PC-3 (cell line): ENCODE data around the gene SLCO2A1. TPM values are rescaled to one million over a fixed set of nuclear protein-coding genes. Genes with fewer than 3 reads are reported as not detected.

Experiments used
- ATAC-seq: fragments of 200-7000 bp; cut with Tn5 transposase; 2 replicates; pipeline ENCODE4 v1.9.1; 2020; ENCODE audit warnings: mild to moderate bottlenecking, moderate library complexity
- BruUV-seq: library from RNA; stranded (reverse); fragments of 400-500 nt; replicated peaks from 2 replicates; lab custom pipeline; 2021; lab: Mats Ljungman, UMichigan
- CTCF ChIA-PET: fragments of 300-600 bp; sonication (Branson Sonifier 250); formaldehyde crosslinking; loops from one replicate; lab custom pipeline; 2022; ENCODE audit warnings: antibody characterized with exemption; lab: Charles Lee
- POLR2A ChIA-PET: fragments of 300-600 bp; sonication (Branson Sonifier 250); formaldehyde crosslinking; loops from one replicate; lab custom pipeline; 2022; ENCODE audit warnings: antibody characterized with exemption; ENCODE audit not compliant: unreplicated experiment; lab: Charles Lee
- DNase-seq: peaks from one replicate; pipeline ENCODE4 v3.0.0-alpha.2; 2015
- H2AFZ ChIP-seq: fragments of 300-600 bp; sonication (generic); 2 replicates; pipeline ENCODE4 v1.6.0; 2016; ENCODE audit warnings: antibody characterized with exemption, low read length
- H3F3A ChIP-seq: fragments of 300-600 bp; sonication (generic); one replicate; pipeline ENCODE4 v1.6.0; 2017; ENCODE audit warnings: antibody characterized with exemption, low read length, control low read depth, mild to moderate bottlenecking; ENCODE audit not compliant: unreplicated experiment
- H3K27ac ChIP-seq: fragments of 300-600 bp; sonication (generic); 2 replicates; pipeline ENCODE4 v1.5.1; 2016; ENCODE audit warnings: mild to moderate bottlenecking, low read length
- H3K27me3 ChIP-seq: fragments of 300-600 bp; sonication (generic); 2 replicates; pipeline ENCODE4 v1.6.1; 2016; ENCODE audit warnings: low read length, mixed read lengths
- H3K36me3 ChIP-seq: fragments of 300-600 bp; sonication (generic); 2 replicates; pipeline ENCODE4 v1.6.1; 2016; ENCODE audit warnings: low read depth, mixed run types, low read length, mixed read lengths
- H3K4me1 ChIP-seq: fragments of 300-600 bp; sonication (generic); 2 replicates; pipeline ENCODE4 v1.5.1; 2016; ENCODE audit warnings: low read length; ENCODE audit not compliant: insufficient read depth
- H3K4me2 ChIP-seq: fragments of 300-600 bp; sonication (generic); 2 replicates; pipeline ENCODE4 v1.6.0; 2016; ENCODE audit warnings: low read length
- H3K4me3 ChIP-seq: fragments of 300-600 bp; sonication (generic); 2 replicates; pipeline ENCODE4 v1.5.1; 2016; ENCODE audit warnings: mild to moderate bottlenecking, low read length, mixed read lengths
- H3K79me2 ChIP-seq: fragments of 300-600 bp; sonication (generic); 2 replicates; pipeline ENCODE4 v1.6.1; 2017; ENCODE audit warnings: low read length, mixed read lengths
- H3K9ac ChIP-seq: fragments of 300-600 bp; sonication (generic); 2 replicates; pipeline ENCODE4 v1.6.0; 2016; ENCODE audit warnings: mild to moderate bottlenecking, low read length
- H3K9me2 ChIP-seq: fragments of 300-600 bp; sonication (generic); replicated peaks from 2 replicates; pipeline ENCODE4 v1.6.1; 2016; ENCODE audit warnings: mixed run types, low read length, mixed read lengths
- H3K9me3 ChIP-seq: fragments of 300-600 bp; sonication (generic); 2 replicates; pipeline ENCODE4 v1.6.1; 2016; ENCODE audit warnings: low read length, mixed read lengths
- H4K20me1 ChIP-seq: fragments of 300-600 bp; sonication (generic); 2 replicates; pipeline ENCODE4 v1.6.1; 2016; ENCODE audit warnings: low read length, mixed read lengths
- CTCF ChIP-seq: fragments of 300-600 bp; sonication (generic); conservative IDR thresholded peaks from 2 replicates; pipeline ENCODE4 v1.5.1; 2017; ENCODE audit warnings: antibody characterized with exemption, low read depth, mild to moderate bottlenecking, low read length
- EZH2 ChIP-seq: fragments of 300-600 bp; sonication (generic); IDR thresholded peaks from one replicate; pipeline ENCODE4 v1.6.1; 2017; ENCODE audit warnings: antibody characterized with exemption, mild to moderate bottlenecking, low read length; ENCODE audit not compliant: unreplicated experiment
- EZH2phosphoT487 ChIP-seq: fragments of 300-600 bp; sonication (generic); IDR thresholded peaks from 2 replicates; pipeline ENCODE4 v1.6.1; 2018; ENCODE audit warnings: mild to moderate bottlenecking, antibody characterized with exemption, low read length, borderline replicate concordance
- intact Hi-C: fragments of 100-400 bp; cut with micrococcal nuclease; formaldehyde crosslinking; loops from 2 replicates; pipeline ENCODE4 v1.9.0; 2023
- total RNA-seq: library from RNA; depleted of rRNA; stranded (reverse); fragments of >200 nt; gene quantifications from 2 replicates; pipeline ENCODE4 v1.2.3, GENCODE V29; 2014

The SLCO2A1 gene
- total RNA-seq, 1 experiment from 2014 or later, result not detected

GRCh38 chr3:133937061-133937686, 92.6 kb downstream of the SLCO2A1 start:
- no peaks in the 10 kb centered on the region for H3K9me3 ChIP-seq
- no peak for TF ChIP-seq CTCF
- TF ChIP-seq EZH2phosphoT487, result no peak
- TF ChIP-seq EZH2, result no peak
- no peak overlapping the region for H3K9ac ChIP-seq
- H3K4me2 ChIP-seq, result no peak overlapping the region
- no peak overlapping the region for H3K27ac ChIP-seq
- no peaks in the 10 kb centered on the region for H3F3A ChIP-seq
- no peaks in the 10 kb centered on the region; the same call in 1 of the 2 replicates for H3K4me1 ChIP-seq
- POLR2A ChIA-PET, result interaction anchor here (0.6 kb wide), 1 partner anchor 525 kb away, joined by 5 read pairs; no protein-coding TSS in a partner anchor
- CTCF ChIA-PET, result no interaction called here
- H3K79me2 ChIP-seq, result no peaks in the 10 kb centered on the region
- ATAC-seq (no peak), DNase-seq (no peak)
- no peaks in the 10 kb centered on the region for H4K20me1 ChIP-seq
- no peak overlapping the region for H2AFZ ChIP-seq
- H3K9me2 ChIP-seq, result no peaks in the 10 kb centered on the region
- no peak overlapping the region for H3K4me3 ChIP-seq
- intact Hi-C loops, result loop anchor here (10.0 kb wide), 1 partner anchor 368 kb away; no protein-coding TSS in a partner anchor
- 0 out of 2 replicates have a peak, but pooled peaks cover 7% of the 10 kb centered on the region for H3K27me3 ChIP-seq
- BruUV-seq, result no TSS peak
- no peaks in the 10 kb centered on the region for H3K36me3 ChIP-seq

GRCh38 chr3:133935843-133936769, 93.6 kb downstream of the SLCO2A1 start:
- 0 out of 2 replicates have a peak, but pooled peaks cover 7% of the 10 kb centered on the region for H3K27me3 ChIP-seq

More at GRCh38 chr3:133935843-133936769, 93.6 kb downstream of the SLCO2A1 start:
- H3K4me1 ChIP-seq, result no peaks in the 10 kb centered on the region; the same call in 1 of the 2 replicates
- BruUV-seq, result no TSS peak
- no peak overlapping the region for H3K4me2 ChIP-seq
- H3K9me2 ChIP-seq, result no peaks in the 10 kb centered on the region
- ATAC-seq, result no peak
- ChIA-PET CTCF (no interaction called here), POLR2A (interaction anchor here (0.6 kb wide), 1 partner anchor 524 kb away, joined by 5 read pairs; no protein-coding TSS in a partner anchor)
- no peak overlapping the region for H3K9ac ChIP-seq
- H3F3A ChIP-seq, result no peaks in the 10 kb centered on the region
- H3K79me2 ChIP-seq, result no peaks in the 10 kb centered on the region
- no peaks in the 10 kb centered on the region for H4K20me1 ChIP-seq
- DNase-seq, result no peak
- TF ChIP-seq EZH2phosphoT487, result no peak
- no peak for TF ChIP-seq CTCF
- no peaks in the 10 kb centered on the region for H3K9me3 ChIP-seq
- intact Hi-C loops, result loop anchor here (10.0 kb wide), 1 partner anchor 369 kb away; no protein-coding TSS in a partner anchor
- no peak overlapping the region for H2AFZ ChIP-seq
- H3K36me3 ChIP-seq, result no peaks in the 10 kb centered on the region
- H3K27ac ChIP-seq, result no peak overlapping the region
- no peak overlapping the region for H3K4me3 ChIP-seq
